Right lung (tissue), 5 donors: Measurements from ENCODE around the gene DNAH3. TPM values are rescaled to one million over a fixed set of nuclear protein-coding genes. Genes with fewer than 3 reads are reported as not detected.

Experiments used
- polyA plus RNA-seq, 5 donors: library from polyadenylated mRNA; unstranded; fragments of 120-200 nt; gene quantifications; one replicate each; pipeline versions ENCODE4 v1.2.1 to v1.2.3, GENCODE V29; 2013; ENCODE audit warnings: inconsistent platforms in 1 of 5, low replicate concordance in 1 of 5; ENCODE audit not compliant: insufficient read length in 5 of 5, insufficient read depth in 1 of 5

Gene DNAH3
- polyA plus RNA-seq, 5 donors, result 0.69 to 4.5 (median 2.8) TPM

Other genes with a start within 250 kb of the DNAH3 start
- 10 to 100 TPM; 34.9 to 45.7 (median 39.4) TPM for gene LDAF1, start 7.8 kb upstream of the DNAH3 start, polyA plus RNA-seq
- 1 to 10 TPM; 1.2 to 5.3 (median 4.1) TPM for gene ZP2, start 60.7 kb upstream of the DNAH3 start, polyA plus RNA-seq
- under 1 TPM; 0.06 to 0.13 (median 0.07) TPM for gene ANKS4B, start 82.9 kb upstream of the DNAH3 start, polyA plus RNA-seq
- gene CRYM, start 127.4 kb upstream of the DNAH3 start, polyA plus RNA-seq, result 1 to 10 TPM in 4 of 5 donors, under 1 TPM in 1; 0.98 to 1.3 (median 1.2) TPM